GM12801 (cell line): Measurements from ENCODE around the gene SFMBT2.

Source experiments
- TF ChIP-seq, protein P1 (sequence below): IDR thresholded peaks from one replicate; pipeline ENCODE4 v1.5.1; 2011; ENCODE audit warnings: control low read depth; ENCODE audit not compliant: insufficient read length; ENCODE audit errors: extremely low read depth

SFMBT2 gene

DNA sequence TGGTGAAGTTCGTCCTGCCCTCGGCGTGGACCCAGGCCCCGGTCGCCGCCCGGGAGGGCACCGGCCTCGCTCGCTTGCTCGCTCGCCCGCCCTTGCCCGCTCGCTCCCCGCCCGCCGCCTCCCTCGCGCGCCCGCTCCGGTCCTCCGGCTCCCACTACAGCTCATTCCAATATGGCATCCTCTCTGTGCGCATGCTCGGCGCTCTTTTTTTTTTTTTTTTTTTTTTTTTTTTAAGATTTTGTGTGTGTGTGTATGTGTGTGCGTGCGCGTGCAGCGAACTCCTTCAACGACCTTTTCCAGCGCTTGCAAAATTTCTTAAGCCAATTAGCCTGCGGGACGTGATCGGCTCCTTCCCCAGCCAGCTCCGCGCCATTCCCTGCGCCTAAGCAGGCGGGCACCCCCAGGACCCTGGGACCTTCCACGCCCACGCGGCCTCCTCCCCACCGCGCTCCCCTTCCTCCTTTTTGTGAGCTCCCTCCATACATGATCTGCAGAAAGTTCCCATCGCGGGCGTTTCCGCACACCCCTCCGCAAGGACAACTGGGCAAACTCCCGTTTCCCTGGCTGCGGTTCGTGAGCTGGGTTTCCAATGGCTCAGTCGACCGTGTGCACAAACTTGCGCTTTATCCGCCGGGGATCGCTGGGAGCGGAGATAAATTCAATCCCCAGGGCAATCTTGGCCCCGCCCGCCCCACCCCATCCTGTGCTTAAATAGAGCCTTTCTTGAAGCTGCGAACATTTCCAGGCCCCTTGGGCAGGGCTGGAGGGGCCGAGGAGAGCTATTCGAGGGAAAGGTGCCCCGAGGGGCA, at the start of gene SFMBT2:
Gene SFMBT2 (minus strand): TSS at position 173 of the 809 bp plus-strand sequence. CDS start 29,136 bp downstream, outside the sequence.
- TF ChIP-seq, protein P1, sequence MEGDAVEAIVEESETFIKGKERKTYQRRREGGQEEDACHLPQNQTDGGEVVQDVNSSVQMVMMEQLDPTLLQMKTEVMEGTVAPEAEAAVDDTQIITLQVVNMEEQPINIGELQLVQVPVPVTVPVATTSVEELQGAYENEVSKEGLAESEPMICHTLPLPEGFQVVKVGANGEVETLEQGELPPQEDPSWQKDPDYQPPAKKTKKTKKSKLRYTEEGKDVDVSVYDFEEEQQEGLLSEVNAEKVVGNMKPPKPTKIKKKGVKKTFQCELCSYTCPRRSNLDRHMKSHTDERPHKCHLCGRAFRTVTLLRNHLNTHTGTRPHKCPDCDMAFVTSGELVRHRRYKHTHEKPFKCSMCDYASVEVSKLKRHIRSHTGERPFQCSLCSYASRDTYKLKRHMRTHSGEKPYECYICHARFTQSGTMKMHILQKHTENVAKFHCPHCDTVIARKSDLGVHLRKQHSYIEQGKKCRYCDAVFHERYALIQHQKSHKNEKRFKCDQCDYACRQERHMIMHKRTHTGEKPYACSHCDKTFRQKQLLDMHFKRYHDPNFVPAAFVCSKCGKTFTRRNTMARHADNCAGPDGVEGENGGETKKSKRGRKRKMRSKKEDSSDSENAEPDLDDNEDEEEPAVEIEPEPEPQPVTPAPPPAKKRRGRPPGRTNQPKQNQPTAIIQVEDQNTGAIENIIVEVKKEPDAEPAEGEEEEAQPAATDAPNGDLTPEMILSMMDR, result no peak

GRCh38 chr10:7460006-7460405, 49.2 kb upstream of the SFMBT2 start:
- TF ChIP-seq, protein P1, result no peak

GRCh38 chr10:7458556-7458955, 47.7 kb upstream of the SFMBT2 start:
- TF ChIP-seq, protein P1, result no peak

DNA sequence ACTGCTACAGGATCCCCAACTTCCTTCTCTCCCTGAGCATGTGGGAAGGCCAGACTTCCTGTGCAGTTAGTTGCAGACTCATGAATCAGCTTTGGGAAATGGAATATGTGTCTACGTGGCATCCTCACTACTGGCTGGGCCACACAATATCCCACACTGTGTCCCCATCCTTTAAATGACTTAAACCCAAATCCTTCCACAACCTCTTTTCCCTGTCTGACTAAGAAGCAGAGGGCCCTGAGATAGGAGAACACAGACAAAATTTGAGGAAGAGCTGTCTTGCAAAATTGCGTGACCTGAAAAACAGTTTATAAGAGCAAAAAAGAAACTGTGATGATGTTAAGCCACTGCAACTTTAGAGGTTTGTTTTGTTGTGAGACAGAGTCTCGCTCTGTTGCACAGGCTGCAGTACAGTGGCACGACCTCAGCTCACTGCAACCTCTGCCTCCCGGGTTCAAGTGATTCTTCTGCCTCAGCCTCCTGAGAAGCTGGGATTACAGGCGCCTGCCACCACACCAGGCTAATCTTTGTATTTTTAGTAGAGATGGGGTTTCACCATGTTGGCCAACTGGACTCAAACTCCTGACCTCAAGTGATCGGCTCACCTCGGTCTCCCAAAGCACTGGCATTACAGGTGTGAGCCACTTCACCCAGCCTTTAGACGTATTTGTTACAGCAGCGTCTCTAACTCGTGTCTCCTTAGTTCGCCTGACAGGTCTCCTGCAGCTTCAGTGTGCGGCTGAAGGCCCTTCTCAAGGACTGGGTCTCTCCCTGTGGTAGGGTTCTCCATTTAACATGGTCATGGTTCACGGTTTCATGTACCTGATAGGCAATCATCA, 46.9 kb upstream of the SFMBT2 start:
- TF ChIP-seq, protein P1, result no peak

DNA sequence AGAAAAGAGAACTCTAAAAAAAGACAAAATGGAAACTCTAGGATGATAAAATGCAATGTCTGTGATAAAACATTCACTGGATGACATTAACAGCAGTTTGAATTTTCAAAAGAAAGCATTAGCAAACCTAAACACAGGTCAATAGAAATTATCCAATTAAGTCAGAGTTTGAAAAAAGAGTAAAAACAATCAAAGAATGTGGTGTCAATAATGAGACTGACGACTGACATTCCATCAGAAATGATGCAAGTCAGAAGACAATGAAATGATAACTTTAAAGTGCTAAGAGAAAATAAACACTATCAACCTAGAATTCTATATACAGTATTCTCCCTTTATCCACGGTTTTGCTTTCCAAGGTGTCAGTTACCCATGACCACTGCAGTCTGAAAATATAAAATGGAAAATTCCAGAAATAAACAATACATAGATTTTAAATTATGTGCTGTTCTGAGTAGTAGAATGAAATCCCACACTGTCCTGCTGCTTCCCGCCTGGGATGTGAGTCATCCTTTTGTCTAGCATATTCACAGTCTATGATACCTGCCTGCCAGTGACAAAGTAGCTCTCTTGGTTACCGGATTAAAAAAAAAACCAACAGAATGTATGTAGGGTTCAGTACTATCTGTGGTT, 38.3 kb upstream of the SFMBT2 start:
- TF ChIP-seq, protein P1, result no peak

GRCh38 chr10:7445474-7446185, 34.8 kb upstream of the SFMBT2 start:
- TF ChIP-seq, protein P1, result no peak
